Neural cell (in vitro differentiated cells): ENCODE results near the gene MRPL47.
A peak's percentile ranks its signal among the peaks of the same experiment; 100 is the strongest.

Experiments
- EP300 ChIP-seq: fragments of 450-650 bp; conservative IDR thresholded peaks from 2 replicates; pipeline ENCODE4 v1.6.1; 2014; ENCODE audit warnings: antibody characterized with exemption, mild to moderate bottlenecking, moderate library complexity; ENCODE audit not compliant: poor library complexity, severe bottlenecking
- EZH2 ChIP-seq: fragments of 200-600, 300-800 bp; shearing (Covaris generic), sonication (generic); IDR thresholded peaks from 2 replicates; pipeline ENCODE4 v1.6.1; 2014; ENCODE audit warnings: antibody characterized with exemption, low read length, borderline replicate concordance, mild to moderate bottlenecking; ENCODE audit not compliant: insufficient read depth, poor library complexity, severe bottlenecking
- POLR2AphosphoS5 ChIP-seq: IDR thresholded peaks from 2 replicates; pipeline ENCODE4 v1.6.1; 2012
- TAF1 ChIP-seq: IDR thresholded peaks from 2 replicates; pipeline ENCODE4 v1.6.1; 2012; ENCODE audit warnings: low read depth
- TF ChIP-seq, protein P1 (sequence below): fragments of 450-650 bp; IDR thresholded peaks from 2 replicates; pipeline ENCODE4 v1.5.1; 2014; ENCODE audit warnings: antibody characterized with exemption, mild to moderate bottlenecking, moderate library complexity; ENCODE audit not compliant: poor library complexity, severe bottlenecking
- TF ChIP-seq, protein P2 (sequence below): IDR thresholded peaks from 2 replicates; pipeline ENCODE4 v1.6.1; 2012; ENCODE audit warnings: borderline replicate concordance

DNA sequence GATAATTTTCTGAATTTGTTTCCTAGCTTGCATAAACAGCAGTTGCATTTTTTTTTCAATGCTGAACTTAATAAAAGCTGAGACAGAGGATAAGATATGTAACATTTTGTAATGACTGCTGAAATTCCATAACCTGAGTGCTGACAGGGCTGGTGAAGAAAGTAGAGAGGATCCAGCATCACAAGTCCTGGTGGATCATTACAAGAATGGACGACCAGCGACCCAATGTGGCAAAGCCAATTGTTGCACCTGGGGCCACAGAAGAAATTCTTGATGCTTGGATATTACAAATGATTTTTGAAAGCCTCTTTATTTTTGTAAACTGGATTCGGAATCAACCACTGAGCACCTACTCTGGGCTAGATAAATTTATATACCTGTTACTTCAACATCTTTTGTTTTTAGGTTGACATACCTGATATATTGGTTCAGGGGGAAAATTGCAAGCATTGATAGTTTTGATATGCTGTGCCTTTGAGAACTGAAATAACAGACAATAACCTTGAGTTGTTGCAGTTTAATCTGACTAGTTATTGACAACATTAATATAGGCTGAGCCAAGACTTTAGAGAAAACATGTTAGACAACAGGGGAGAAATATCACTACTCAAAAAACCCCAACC, 45.6 kb downstream of the MRPL47 start:
- TF ChIP-seq, protein P1, sequence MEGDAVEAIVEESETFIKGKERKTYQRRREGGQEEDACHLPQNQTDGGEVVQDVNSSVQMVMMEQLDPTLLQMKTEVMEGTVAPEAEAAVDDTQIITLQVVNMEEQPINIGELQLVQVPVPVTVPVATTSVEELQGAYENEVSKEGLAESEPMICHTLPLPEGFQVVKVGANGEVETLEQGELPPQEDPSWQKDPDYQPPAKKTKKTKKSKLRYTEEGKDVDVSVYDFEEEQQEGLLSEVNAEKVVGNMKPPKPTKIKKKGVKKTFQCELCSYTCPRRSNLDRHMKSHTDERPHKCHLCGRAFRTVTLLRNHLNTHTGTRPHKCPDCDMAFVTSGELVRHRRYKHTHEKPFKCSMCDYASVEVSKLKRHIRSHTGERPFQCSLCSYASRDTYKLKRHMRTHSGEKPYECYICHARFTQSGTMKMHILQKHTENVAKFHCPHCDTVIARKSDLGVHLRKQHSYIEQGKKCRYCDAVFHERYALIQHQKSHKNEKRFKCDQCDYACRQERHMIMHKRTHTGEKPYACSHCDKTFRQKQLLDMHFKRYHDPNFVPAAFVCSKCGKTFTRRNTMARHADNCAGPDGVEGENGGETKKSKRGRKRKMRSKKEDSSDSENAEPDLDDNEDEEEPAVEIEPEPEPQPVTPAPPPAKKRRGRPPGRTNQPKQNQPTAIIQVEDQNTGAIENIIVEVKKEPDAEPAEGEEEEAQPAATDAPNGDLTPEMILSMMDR: peak; percentile 93
- TF ChIP-seq EP300: no peak
- no peak for TF ChIP-seq POLR2AphosphoS5
- no peak for TF ChIP-seq EZH2
- TF ChIP-seq TAF1: no peak
- TF ChIP-seq, protein P2, sequence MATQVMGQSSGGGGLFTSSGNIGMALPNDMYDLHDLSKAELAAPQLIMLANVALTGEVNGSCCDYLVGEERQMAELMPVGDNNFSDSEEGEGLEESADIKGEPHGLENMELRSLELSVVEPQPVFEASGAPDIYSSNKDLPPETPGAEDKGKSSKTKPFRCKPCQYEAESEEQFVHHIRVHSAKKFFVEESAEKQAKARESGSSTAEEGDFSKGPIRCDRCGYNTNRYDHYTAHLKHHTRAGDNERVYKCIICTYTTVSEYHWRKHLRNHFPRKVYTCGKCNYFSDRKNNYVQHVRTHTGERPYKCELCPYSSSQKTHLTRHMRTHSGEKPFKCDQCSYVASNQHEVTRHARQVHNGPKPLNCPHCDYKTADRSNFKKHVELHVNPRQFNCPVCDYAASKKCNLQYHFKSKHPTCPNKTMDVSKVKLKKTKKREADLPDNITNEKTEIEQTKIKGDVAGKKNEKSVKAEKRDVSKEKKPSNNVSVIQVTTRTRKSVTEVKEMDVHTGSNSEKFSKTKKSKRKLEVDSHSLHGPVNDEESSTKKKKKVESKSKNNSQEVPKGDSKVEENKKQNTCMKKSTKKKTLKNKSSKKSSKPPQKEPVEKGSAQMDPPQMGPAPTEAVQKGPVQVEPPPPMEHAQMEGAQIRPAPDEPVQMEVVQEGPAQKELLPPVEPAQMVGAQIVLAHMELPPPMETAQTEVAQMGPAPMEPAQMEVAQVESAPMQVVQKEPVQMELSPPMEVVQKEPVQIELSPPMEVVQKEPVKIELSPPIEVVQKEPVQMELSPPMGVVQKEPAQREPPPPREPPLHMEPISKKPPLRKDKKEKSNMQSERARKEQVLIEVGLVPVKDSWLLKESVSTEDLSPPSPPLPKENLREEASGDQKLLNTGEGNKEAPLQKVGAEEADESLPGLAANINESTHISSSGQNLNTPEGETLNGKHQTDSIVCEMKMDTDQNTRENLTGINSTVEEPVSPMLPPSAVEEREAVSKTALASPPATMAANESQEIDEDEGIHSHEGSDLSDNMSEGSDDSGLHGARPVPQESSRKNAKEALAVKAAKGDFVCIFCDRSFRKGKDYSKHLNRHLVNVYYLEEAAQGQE: no peak
